ENCODE measurements around the gene PFN1. TPM values are rescaled to one million over a fixed set of nuclear protein-coding genes. Genes with fewer than 3 reads are reported as not detected.

PFN1 gene
- total and polyA plus RNA-seq, 2 of the 8 experiments (the other 6 are each of a cell fraction or from before 2014, with no cell fraction given), result 1,355 to 1,949 TPM

- H2AFZ ChIP-seq (ENCODE audit: low read length), result no peak overlapping the region
- H3K79me2 ChIP-seq (ENCODE audit: control insufficient read depth in 1 of 2, insufficient read depth in 2 of 2, low read length in 2 of 2), result no peaks in the 10 kb centered on the region
- H3K14ac ChIP-seq (ENCODE audit: insufficient read length), result no peak overlapping the region
- H3K23me2 ChIP-seq (ENCODE audit: low read depth, low read length), result no peaks in the 10 kb centered on the region
- peaks cover 0 to 3% of the 10 kb centered on the region in 2 experiments for H4K20me1 ChIP-seq (replicated peaks in 1 of 2; ENCODE audit: control insufficient read depth in 1 of 2, insufficient read depth in 2 of 2, low read length in 2 of 2)
- H3K23ac ChIP-seq (ENCODE audit: insufficient read length), result no peak overlapping the region
- no peak overlapping the region for H2BK20ac ChIP-seq (ENCODE audit: low read length)
- H2BK5ac ChIP-seq (ENCODE audit: low read depth, low read length), result no peak overlapping the region
- H3K27ac ChIP-seq (ENCODE audit: low read depth, low read length), result no peak overlapping the region
- no peaks in the 10 kb centered on the region for H3K9me3 ChIP-seq (ENCODE audit: insufficient read depth in 2 of 2, low read depth in 1 of 2, low read length in 1 of 2)
- H3K4me2 ChIP-seq (ENCODE audit: insufficient read depth in 1 of 2, low read depth in 2 of 2, low read length in 2 of 2), result no peak overlapping the region
- no peak overlapping the region for H2AK5ac ChIP-seq (ENCODE audit: low read depth, low read length)
- H3K27me3 ChIP-seq (replicated peaks in 1 of 4; ENCODE audit: control insufficient read depth in 3 of 4, extremely low read depth in 1 of 4, insufficient read depth in 3 of 4, low read length in 3 of 4), result no peaks in the 10 kb centered on the region
- H3K4me3 ChIP-seq (ENCODE audit: extremely low read depth in 1 of 4, insufficient read depth in 2 of 4, low read depth in 3 of 4, low read length in 4 of 4), result no peak overlapping the region
- WGBS, 2 experiments (ENCODE audit: extremely low coverage in 1 of 2, insufficient coverage in 1 of 2, insufficient read length in 1 of 2, insufficient replicate concordance in 2 of 2, low coverage in 1 of 2, low lambda C conversion rate in 2 of 2, missing lambda C conversion rate in 1 of 2), result 91% methylated on average over 3 of the region's 3 CpGs; no CpG with 5 or more reads in 1 of the 2 experiments
- H3K18ac ChIP-seq (ENCODE audit: extremely low read depth, low read length), result no peak overlapping the region
- H4K5ac ChIP-seq (ENCODE audit: insufficient read length, low read depth, low read length), result no peak overlapping the region
- ChIA-PET POLR2A (ENCODE audit: partially characterized antibody) (interaction anchor here (27.4 to 32.4 kb wide), 2 partner anchors 2 to 11 kb away, joined by 987 read pairs; partner anchors contain the start of genes ENO3, PFN1, RNF167 and SLC25A11), CTCF (ENCODE audit: partially characterized antibody) (interaction anchor here (1.3 to 4.3 kb wide), 4 partner anchors 9 to 22 kb away, joined by 4 to 32 read pairs (median 12); partner anchors contain the start of genes RNF167, SLC25A11 and SPAG7)
- peaks cover 0 to 10% (median 6%) of the 10 kb centered on the region in 4 experiments; a peak in 5 of 7 replicates for H3K4me1 ChIP-seq (replicated peaks in 1 of 4; ENCODE audit: control insufficient read depth in 3 of 4, insufficient read depth in 4 of 4, low read length in 3 of 4)
- no peak overlapping the region for H2BK15ac ChIP-seq (ENCODE audit: low read length)
- no peak overlapping the region for H3K4ac ChIP-seq (replicated peaks; ENCODE audit: insufficient read length, low read depth, low read length)
- H2BK12ac ChIP-seq (ENCODE audit: low read depth, low read length), result no peak overlapping the region
- no peak for DNase-seq (ENCODE audit: low read depth in 1 of 2, low spot score in 2 of 2)
- no peak overlapping the region for H4K91ac ChIP-seq (replicated peaks; ENCODE audit: insufficient read length, low read length)
- H3K36me3 ChIP-seq (ENCODE audit: control insufficient read depth in 2 of 4, insufficient read depth in 4 of 4, low read length in 3 of 4), result peaks cover 0 to 2% (median 0%) of the 10 kb centered on the region in 4 experiments; a peak in 2 of 8 replicates
- no peak overlapping the region for H4K8ac ChIP-seq (ENCODE audit: extremely low read depth, insufficient read depth, low read length)
- 0 out of 2 replicates have a peak, but pooled peaks cover 2% of the 10 kb centered on the region for H3K79me1 ChIP-seq (ENCODE audit: low read depth, low read length)
- no peak overlapping the region for H3K9ac ChIP-seq (replicated peaks in 1 of 4; ENCODE audit: extremely low read depth in 1 of 4, low read depth in 3 of 4, low read length in 3 of 4)
- H3K56ac ChIP-seq (replicated peaks; ENCODE audit: insufficient read length, low read depth, low read length), result no peak overlapping the region
- no peak overlapping the region for H2BK120ac ChIP-seq (replicated peaks; ENCODE audit: low read depth, low read length)
- TF ChIP-seq RAD21 (IDR thresholded peaks at IDR 0.05 in 1 of 2, conservative IDR thresholded peaks at IDR 0.05 in 1 of 2; ENCODE audit: low read depth in 2 of 2, low read length in 2 of 2) (no peak), KDM4A (IDR thresholded peaks at IDR 0.05; ENCODE audit: low read depth, low read length, severe bottlenecking) (no peak)
- FAIRE-seq, result no peak
Measured at GRCh38 chr17:4958102-4958501, 9.8 kb upstream of the PFN1 start.

Data from H1 (cell line).